Measurements from ENCODE around the gene ALDH3A2.
A peak's percentile ranks its signal among the peaks of the same experiment; 100 is the strongest.

The ALDH3A2 gene

DNA sequence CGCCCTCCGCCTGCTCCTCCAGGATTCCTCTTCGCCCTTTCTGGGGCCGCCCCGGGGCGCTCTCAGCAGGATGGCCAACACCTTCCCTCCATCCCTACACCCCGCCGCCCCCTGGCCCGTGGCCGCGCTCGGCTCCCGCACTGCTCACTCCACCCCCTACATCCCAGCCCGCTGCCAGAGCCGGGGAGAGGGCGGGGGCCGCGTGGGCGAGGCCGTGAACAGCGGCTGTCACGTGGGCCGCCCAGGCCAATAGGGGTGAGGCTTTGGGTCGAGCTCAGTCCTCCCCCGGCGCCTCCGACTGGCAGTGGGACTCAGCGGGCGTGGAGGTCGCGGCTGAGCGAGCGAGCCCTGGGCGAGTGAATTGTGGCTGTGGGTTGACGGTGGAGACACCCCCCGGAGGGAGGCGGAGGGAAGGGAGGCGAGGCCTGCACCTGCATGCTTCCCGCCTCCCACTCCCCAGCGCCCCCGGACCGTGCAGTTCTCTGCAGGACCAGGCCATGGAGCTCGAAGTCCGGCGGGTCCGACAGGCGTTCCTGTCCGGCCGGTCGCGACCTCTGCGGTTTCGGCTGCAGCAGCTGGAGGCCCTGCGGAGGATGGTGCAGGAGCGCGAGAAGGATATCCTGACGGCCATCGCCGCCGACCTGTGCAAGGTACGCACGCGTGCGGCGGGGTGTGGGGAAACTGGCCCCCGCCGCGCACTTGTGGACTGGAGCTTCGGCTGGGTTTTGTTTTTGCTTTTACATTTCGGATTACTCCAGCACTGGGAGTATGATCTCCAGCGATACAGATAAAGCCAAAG is at the start of gene ALDH3A2:
ALDH3A2 (plus strand) TSS at position 277 of the 799 bp plus-strand sequence; CDS start at position 498, 221 bp downstream.
- DNase-seq: peak; percentile 84

DNA sequence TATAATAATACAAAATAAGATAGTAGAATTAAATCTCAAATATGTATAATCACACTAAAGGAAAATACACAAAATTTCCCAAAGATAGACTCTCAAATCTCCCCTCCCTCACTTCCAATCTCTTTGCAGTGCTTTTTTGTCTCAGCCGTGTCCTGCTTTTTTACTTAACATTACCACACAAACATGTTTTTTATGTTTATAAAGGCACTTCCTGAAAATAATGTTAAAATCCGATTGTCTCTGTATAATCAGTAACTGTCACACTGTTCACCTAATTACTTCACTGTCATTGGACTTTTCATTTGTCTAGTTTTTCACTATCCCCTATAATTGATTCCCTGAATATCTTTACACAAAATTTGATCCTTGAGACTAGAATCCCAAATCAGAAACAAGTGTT is 38.2 kb upstream of the ALDH3A2 start:
- no peak for DNase-seq

DNA sequence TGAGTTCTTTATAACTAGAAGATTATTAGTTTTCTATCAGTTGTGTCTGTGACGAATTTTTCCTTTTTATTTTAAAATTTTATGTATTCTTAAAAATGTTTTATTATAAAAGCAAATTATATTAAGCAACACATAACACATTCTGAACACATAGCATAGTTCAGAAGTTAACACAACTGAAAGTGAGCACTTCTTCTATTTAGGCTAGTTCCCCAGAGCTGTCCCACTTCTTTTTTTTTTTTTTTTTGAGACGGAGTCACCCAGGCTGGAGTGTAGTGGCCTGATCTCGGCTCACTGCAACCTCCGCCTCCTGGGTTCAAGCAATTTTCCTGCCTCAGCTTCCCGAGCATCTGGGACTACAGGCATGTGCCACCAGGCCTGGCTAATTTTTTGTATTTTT is 37.7 kb upstream of the ALDH3A2 start:
- DNase-seq: no peak

DNA sequence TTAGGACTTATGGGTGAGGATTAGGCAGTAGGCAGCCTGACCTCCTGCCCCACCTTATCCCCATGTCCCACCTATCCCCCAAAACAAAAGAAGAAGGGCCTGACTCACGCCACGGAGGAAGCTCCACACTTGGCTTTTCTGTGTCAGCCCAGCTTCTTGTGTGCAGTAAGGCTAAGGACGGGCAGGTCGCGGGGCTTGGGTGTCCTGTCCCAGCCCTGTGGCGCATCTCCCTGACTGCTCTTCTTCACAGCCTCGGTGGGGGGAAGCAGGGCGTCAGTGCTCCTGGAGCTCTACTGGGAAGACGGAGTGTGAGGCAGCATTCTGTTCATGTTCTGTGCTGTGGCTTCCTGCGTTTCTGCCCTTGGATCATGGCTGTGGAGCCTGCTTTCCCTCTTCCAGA is 34.6 kb upstream of the ALDH3A2 start:
- DNase-seq: no peak

DNA sequence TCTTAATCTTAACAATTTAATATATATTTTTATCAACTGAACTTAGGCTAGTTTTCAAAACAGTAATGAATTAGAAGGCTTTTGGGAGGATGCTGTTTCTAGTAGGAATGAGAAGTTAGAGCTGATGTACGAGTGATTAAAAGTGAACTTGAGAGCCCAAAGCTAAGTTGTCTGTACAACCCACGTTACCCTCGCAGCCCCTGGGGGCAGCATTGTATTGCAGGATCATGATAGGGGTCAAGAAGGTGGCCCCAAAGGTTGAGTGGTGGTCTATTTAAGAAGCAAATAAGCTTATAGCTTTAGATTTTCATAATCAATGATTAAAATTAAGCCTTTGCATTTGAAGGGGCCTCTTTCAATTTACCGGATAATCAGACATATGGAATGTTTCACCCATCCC is 33.7 kb upstream of the ALDH3A2 start:
- DNase-seq: no peak

DNA sequence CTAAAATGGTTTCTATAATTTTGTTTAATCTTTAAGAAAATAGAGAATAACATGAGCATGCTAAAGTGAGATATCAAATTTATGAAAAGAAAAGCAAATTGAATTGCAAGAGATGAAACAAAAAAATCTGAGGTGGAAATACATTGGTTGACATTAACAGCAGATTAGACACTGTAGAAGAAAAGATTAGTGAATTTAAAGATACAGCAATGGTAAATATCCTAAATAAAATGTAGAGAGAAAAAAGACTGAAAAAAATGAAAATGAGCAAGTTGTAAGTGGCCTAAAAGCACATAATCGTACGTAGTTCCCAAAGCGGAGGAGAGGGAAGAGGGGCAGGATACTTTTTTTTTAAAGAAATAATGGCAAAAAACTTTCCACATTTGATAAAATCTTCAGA is 30.5 kb upstream of the ALDH3A2 start:
- no peak for DNase-seq

DNA sequence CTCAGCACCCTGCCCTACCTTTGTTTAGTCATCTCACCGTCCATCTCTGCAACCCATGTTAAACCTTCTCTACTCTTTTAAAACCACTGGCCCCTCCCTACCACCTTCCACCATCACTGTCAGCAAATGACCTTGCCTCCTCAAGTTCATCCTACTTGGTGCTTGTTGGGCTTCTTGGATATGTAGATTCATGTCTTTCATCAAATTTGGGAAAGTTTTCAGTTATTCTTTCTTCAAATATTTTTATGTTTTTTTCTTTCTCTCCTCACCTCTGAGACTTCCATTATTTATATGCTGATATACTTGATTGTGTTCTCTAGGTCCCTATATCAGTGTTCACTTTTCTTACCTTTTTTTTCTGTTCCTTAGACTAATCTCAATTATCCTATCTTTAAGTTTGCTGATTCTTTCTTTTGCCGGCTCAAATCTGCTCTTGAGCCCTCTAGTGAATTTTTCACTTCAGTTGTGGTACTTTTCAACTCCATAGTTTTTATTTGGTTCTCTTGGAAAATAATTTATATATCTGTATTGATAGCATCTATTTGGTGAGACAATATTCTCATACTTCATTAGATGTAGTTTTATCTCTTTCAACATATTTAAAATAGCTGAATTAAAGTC is 28.7 kb upstream of the ALDH3A2 start:
- no peak for DNase-seq

DNA sequence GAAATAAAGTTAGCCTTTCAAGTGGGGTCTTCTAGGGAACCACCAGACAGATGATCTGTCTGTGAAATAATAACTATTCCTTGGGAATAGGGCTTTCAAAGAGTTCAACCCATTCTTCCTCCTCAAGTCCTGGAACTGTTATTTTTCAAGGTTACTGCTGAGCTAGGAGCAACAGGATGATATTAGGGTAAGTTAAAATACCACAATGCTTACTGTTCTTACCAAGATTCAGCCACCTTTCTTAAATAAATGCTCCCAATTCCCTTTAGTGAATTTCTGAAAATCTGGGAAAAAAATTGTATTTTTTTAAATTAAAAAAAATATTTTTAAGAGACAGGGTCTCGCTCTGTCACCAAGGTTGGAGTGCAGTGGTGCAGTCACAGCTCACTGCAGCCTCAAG is 26.9 kb upstream of the ALDH3A2 start:
- no peak for DNase-seq

DNA sequence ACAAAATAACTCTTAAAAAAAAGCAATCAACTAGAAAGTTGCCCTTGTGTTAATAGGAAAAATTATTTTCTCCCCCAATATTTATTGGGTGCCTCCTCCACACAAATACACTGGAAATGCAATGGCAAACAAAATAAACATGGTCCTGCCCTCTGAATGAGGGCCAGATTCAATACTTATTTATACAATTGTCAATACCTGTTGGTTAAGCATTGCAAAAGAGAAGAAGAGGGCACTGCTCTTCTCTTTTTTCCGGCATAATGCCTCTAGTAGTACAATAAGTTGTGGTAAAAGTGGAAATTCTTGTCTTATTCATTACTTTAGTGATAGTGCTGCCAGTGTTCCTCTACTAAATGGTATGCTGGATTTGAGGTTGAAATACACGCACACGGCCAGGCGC is 22.5 kb upstream of the ALDH3A2 start:
- DNase-seq: no peak

DNA sequence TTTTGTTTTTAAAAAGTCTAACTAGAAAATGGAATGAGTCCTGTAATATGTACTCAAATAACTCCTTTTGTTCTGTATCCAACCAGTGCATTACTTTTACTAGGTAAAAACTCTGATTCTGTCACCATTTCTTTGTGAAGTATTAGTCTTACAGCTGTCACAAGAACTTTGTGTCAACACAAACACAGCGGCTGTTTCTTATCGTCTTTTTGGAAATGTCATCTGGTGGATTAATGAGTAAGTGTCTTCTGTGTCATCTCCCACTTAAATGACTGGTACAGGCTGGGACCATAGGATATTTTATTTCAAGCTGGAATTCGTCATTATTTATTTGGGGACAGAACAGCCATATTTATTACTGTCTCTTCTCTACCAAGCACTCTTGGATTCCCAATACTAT is 19.1 kb upstream of the ALDH3A2 start:
- DNase-seq: no peak

DNA sequence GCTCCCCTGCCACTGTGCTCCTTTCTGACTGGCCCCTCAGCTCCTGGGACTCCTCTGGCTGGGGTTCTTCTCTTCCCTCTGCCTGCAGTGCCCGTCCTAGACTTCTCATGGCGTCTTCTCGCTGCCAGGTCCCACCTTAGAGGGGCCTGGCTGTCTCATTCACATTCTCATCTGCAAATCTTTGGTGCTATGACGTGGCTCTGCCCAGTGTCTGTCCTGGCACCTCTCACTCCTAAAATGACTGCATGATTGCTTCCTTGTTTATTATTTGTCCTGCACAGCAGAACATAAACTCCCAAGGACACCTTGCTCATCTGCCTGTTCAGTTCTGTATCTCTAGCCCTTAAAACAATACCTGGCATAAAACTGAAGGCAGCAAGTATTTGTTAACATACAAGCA is 18.5 kb upstream of the ALDH3A2 start:
- no peak for DNase-seq

DNA sequence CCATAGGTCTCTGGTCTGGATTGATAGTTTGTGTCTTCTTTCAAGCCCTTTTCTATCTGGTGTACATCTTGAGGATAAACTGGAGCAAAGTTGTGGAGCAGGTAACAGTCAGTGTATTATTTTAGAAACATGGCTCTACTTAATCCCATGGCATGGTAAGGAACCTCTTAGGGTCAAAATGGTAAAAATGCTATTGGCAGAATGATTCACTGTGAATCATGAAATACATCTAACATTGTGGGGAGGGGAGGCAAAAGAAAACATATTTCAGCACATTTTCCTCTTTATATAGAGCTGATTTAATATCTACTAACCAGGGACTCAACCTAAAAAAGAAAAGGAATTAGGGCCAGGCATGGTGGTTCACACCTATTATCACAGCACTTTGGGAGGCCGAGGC is 17.9 kb upstream of the ALDH3A2 start:
- DNase-seq: no peak

DNA sequence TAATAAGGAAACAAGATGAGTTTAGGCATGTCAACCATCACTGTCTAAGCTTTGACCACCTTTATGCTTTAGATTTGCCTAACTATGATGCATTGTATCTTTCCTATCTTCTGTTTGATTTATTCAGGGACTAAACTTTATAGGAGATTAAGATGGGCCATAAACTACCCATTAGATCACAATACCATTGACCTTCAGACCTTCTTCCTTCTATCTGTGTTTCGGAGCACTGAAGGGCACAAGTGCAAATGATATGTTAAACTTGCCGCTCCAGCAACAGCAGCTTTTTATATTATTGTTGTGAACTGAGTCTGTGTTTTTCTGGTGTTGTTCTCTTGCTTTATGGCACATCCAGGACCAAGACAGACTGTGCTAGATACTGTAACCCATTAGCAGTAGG is 16.6 kb upstream of the ALDH3A2 start:
- no peak for DNase-seq

DNA sequence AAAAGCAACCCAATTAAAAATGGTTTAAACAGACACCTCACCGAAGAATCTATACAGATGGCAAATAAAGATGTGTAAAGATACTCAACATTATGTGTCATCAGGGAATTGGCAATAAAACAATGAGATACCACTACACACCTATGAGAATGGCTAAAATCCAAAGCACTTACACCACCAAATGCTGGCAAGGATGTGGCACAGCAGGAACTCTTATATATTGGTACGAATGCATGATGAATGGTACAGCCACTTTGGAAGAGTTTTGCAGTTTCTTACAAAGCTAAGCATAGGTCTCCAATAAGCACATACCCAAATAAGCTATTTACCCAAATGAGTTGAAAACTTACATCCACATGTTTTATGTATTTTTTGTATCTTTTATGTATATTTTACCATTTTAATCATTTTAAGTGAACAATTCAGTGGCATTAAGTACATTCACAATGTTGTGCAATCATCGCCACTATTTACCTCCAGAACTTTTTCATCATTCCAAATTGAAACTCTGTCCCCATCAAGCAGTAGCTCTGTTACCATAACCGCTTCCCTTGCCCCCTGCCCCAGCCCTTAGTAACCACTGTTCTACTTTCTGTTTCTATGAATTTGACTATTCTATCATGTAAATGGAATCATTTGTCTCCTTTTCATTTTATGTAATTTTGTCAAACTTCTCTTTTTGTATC is 6.7 kb upstream of the ALDH3A2 start:
- no peak for DNase-seq

DNA sequence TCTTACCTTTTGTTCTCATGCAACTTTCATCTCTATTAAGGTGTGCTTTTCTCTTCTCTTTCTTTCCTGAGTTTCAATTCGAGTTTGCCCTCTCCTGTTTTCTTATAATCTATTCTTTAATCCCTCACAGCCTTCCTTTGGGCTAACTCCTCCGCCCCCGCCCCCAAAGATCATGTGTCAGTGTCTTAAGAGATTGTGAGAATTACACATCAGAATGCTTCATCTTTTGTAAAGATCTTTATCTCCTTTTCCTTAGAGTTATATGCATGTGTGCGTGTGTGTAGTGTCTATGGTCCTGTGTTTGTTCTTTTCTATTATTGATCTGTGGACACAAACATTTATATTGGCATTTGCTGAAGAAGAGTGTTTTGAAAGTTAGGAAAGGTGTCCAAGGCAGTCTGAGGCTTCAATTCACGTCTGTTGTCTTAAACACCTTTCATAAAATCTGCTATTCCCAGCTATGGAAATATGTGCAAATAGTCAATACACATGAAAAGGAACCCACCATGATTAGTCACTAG is 6.1 kb upstream of the ALDH3A2 start:
- no peak for DNase-seq

DNA sequence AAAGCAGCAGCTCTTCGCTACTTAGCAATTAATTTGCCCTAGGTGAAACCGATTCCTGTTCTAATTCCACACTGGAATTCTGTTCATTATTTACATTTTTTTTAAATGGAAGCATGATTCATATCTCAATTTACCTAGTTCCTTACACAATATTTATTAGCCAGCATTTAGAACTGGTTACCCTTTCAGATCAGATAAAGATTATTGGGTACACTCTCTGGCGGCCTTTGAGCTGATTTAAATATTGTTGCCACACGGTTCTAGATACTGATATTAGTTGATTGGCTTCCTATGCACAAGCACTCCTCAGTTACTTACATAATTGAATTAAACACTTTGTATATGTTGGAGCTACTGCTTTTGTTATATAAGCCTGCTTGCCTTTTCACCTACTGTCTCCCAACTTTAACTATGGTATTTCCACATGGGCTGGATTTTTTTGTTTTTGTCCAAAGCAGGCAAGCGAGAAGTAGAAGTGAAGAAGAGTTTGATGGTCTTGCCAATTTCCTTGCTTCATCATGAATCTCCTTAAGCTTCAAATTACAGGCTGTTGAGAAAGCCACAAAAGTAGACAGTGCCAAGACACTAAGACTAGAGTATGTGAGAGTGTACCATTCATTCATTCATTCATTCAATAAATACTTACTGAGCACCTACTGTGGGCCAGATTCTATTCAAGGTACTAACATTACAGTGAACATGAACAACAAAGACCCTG is 3.9 kb upstream of the ALDH3A2 start:
- DNase-seq: no peak

DNA sequence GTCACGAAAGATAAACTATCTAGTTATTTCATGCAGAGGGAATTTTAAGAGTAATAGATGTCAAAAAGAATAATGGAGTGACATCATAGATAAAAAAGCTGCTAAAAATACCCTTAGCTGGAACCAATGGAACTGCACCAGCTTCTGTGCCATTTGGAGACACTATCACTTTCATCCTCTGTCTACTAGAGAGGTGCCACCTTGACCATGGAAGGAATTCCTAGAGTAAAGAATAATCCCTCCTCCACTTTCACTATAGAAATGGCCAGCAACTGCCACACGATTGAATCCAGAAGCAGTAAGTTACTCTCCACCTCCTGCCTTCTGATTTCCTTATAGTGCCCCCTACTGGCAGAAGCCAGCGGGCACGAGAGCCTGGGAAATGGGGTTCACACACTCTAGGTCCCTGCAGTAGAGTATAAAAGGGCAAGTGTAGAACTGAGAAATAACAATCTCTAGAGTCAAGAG is 2.8 kb upstream of the ALDH3A2 start:
- DNase-seq: peak; percentile 3

DNA sequence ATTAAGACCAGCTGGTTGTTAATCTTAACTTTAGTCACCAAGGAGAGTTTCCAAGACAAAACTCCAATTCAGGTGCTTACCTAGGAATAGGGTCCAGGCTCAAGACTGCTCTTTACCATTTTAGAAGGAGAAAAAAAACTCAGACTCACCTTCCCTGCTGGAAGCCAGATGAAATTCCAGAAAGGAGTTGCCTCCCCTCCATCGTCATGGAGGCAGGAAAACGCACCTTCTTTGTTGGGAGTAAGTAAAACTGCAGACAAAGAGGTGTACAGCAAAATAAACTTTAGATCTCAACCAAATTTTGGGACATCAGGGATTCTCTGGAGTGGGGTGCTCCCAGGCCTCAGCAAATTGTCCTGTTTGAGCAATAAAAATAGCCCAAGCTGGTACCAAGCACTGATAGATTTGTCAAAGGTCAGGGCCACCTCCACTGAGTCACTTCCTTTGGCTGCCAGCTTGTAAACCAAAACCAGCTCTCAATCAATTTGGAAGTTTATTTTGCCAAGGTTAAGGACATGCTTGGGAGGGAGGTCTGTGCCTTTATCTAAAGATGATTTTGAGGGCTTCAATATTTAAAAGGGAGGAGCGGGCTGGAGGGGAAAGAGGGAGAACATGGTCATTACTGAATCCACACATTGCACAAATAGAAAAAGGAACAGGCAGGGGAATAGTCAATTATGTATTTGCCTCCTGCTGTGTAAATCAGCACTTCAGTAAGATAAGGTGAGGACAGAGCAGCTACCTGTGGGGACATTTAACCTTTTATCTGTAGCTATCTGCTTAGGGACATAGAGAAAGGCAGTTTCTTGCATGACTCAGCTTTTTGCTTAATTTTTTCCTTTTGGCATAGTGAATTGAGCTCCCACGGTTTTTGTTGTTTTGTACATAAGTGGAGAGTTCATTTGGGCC is 1.5 kb upstream of the ALDH3A2 start:
- peak; percentile 89 for DNase-seq

DNA sequence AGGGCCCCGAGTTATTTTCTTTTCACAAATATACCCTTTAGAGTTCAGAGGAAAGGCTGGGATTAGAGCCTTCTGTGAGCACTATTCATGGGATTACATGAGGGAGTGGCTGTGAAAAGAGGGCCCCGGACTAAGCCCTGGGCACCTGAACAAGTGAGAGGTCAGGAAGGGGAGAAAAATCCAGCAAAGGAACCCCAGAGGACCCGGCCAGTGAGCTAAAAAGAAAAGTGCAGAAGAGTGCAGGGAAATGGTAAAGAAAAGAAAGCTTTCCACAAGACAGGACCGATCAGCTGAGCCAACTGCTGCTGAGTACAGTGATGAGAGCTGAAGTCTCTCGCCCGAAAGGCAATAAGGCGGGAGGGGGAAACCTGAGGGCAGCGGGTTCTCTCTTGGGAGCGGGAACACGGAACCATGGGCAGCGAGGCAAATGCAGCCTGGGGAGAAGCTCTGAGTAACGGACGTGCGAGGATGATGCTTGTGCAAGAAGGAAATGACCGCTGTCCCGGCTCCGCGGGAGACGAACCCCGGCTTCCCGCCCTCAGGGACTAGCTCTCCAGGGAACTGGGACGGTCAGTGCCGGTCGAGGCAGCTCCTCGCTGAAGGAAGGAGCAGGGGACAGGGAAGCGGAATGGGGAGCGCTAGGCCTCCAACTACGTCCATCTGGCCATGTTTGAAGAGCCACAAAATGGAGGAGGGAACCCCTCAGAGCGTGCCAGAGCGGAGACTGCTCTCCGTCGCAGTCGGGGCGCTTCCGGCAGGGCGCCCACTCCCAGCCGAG is 665 bp upstream of the ALDH3A2 start:
- peak; percentile 47 for DNase-seq

DNA sequence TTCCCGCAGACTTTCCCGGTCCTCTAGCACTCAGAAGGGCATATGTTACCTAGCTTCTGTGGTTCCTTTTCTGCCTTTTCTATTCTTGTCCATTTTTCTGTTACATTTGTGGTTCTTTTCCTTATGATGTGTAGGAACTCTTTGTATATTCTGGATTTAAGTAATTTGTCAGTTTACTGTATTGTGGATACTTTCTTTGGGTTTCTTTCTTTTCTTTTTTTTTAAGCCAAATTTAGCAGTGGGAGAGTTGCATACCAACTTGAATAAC is 657 bp downstream of the ALDH3A2 start:
- no peak for DNase-seq

DNA sequence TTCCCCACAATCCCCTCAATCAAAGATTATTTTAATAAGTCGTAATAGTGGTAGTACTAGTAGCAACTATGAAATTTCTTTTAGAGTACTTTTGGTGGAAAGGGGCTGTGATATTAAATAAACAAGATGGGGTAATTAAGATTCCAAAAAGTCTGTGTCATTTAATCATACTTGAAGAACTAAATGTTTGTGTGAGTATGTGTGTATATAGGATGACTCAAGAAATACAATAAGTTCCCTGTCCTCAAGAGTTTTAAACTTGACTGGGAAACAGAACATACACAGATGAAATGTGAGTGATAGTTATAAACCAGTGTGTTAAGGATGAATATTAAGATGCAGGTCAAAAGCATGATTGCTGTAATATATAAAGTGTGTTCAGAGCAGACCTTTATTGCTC is 2.3 kb downstream of the ALDH3A2 start:
- no peak for DNase-seq
